Measurements from ENCODE around the gene MBP. TPM values are rescaled to one million over a fixed set of nuclear protein-coding genes. Genes with fewer than 3 reads are reported as not detected.
A peak's percentile ranks its signal among the peaks of the same experiment; 100 is the strongest.

The MBP gene
- total and polyA plus RNA-seq, 2 of the 13 experiments (the other 11 are each of a cell fraction or from before 2014, with no cell fraction given) = 5.0 to 8.5 TPM

- CTCF ChIA-PET (ENCODE audit: low intra/inter-chr PET ratio, low total read pairs) = no interaction called here
Measured at GRCh38 chr18:76981396-76981968, 151.1 kb downstream of the MBP start.

GRCh38 chr18:76980663-76981395 lies 151.8 kb downstream of the MBP start:
- no peak for TF ChIP-seq TSC22D2 (CRISPR knock-in tag; IDR thresholded peaks at IDR 0.05; ENCODE audit: borderline replicate concordance)
- TF ChIP-seq, protein P1, sequence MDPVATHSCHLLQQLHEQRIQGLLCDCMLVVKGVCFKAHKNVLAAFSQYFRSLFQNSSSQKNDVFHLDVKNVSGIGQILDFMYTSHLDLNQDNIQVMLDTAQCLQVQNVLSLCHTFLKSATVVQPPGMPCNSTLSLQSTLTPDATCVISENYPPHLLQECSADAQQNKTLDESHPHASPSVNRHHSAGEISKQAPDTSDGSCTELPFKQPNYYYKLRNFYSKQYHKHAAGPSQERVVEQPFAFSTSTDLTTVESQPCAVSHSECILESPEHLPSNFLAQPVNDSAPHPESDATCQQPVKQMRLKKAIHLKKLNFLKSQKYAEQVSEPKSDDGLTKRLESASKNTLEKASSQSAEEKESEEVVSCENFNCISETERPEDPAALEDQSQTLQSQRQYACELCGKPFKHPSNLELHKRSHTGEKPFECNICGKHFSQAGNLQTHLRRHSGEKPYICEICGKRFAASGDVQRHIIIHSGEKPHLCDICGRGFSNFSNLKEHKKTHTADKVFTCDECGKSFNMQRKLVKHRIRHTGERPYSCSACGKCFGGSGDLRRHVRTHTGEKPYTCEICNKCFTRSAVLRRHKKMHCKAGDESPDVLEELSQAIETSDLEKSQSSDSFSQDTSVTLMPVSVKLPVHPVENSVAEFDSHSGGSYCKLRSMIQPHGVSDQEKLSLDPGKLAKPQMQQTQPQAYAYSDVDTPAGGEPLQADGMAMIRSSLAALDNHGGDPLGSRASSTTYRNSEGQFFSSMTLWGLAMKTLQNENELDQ (CRISPR knock-in tag; IDR thresholded peaks at IDR 0.05; ENCODE audit: borderline replicate concordance) = no peak
- in situ Hi-C loops (cut with HindIII; ENCODE audit: extremely low pct_ligation_motif_present, low pct_unique_long_range_greater_than_20kb) = loop anchor here (10.0 kb wide), 1 partner anchor 176 kb away; no protein-coding TSS in a partner anchor
- Histone ChIP-seq H3K4me1 (ENCODE audit: insufficient read depth, low read length) (peaks cover 30% of the 10 kb centered on the region), H3K4me2 (ENCODE audit: low read depth, low read length) (no peak overlapping the region), H4K20me1 (ENCODE audit: insufficient read depth, low read length) (no peaks in the 10 kb centered on the region), H3K9me3 (ENCODE audit: low read length) (no peaks in the 10 kb centered on the region), H3K79me2 (ENCODE audit: insufficient read depth, low read length) (no peaks in the 10 kb centered on the region), H3K9ac (ENCODE audit: insufficient read depth, low read depth, low read length) (no peak overlapping the region), H3K36me3 (replicated peaks in 1 of 2; ENCODE audit: control insufficient read depth in 1 of 2, insufficient read depth in 2 of 2, low read length in 2 of 2) (no peaks in the 10 kb centered on the region), H3K27ac (ENCODE audit: extremely low read length, insufficient read depth, low read length) (no peak overlapping the region), H2AFZ (ENCODE audit: low read length) (no peak overlapping the region), H3K27me3 (ENCODE audit: control insufficient read depth in 1 of 2, insufficient read depth in 2 of 2, low read length in 2 of 2) (no peaks in the 10 kb centered on the region), H3K4me3 (replicated peaks in 1 of 3; ENCODE audit: insufficient read depth in 1 of 3, low read depth in 2 of 3, low read length in 3 of 3) (no peak overlapping the region)
- WGBS (ENCODE audit: low lambda C conversion rate) = 73% methylated on average over 23 of the region's 23 CpGs
- CTCF ChIA-PET (ENCODE audit: low intra/inter-chr PET ratio, low total read pairs) = no interaction called here
- DNase-seq (ENCODE audit: low spot score) (no peak), FAIRE-seq (no peak), ATAC-seq (no peak)
- POLR2A ChIA-PET = no interaction called here
- intact Hi-C loops (cut with micrococcal nuclease; ENCODE audit: unreplicated experiment) = no loop called here
- no TSS peak for BruUV-seq (replicated peaks)

More at GRCh38 chr18:76981396-76981968, 151.1 kb downstream of the MBP start:
- Histone ChIP-seq H3K27me3 (ENCODE audit: control insufficient read depth in 1 of 2, insufficient read depth in 2 of 2, low read length in 2 of 2) (no peaks in the 10 kb centered on the region), H3K36me3 (replicated peaks in 1 of 2; ENCODE audit: control insufficient read depth in 1 of 2, insufficient read depth in 2 of 2, low read length in 2 of 2) (no peaks in the 10 kb centered on the region), H3K27ac (ENCODE audit: extremely low read length, insufficient read depth, low read length) (no peak overlapping the region), H3K4me3 (replicated peaks in 1 of 3; ENCODE audit: insufficient read depth in 1 of 3, low read depth in 2 of 3, low read length in 3 of 3) (no peak overlapping the region), H4K20me1 (ENCODE audit: insufficient read depth, low read length) (no peaks in the 10 kb centered on the region), H3K79me2 (ENCODE audit: insufficient read depth, low read length) (no peaks in the 10 kb centered on the region), H3K4me1 (ENCODE audit: insufficient read depth, low read length) (peaks cover 30% of the 10 kb centered on the region), H2AFZ (ENCODE audit: low read length) (no peak overlapping the region), H3K4me2 (ENCODE audit: low read depth, low read length) (no peak overlapping the region), H3K9me3 (ENCODE audit: low read length) (no peaks in the 10 kb centered on the region), H3K9ac (ENCODE audit: insufficient read depth, low read depth, low read length) (no peak overlapping the region)
- ATAC-seq = no peak
- intact Hi-C loops (cut with micrococcal nuclease; ENCODE audit: unreplicated experiment) = no loop called here
- POLR2A ChIA-PET = no interaction called here
- BruUV-seq (replicated peaks) = no TSS peak
- no peak for FAIRE-seq
- in situ Hi-C loops (cut with HindIII; ENCODE audit: extremely low pct_ligation_motif_present, low pct_unique_long_range_greater_than_20kb) = loop anchor here (10.0 kb wide), 1 partner anchor 177 kb away; no protein-coding TSS in a partner anchor
- WGBS (ENCODE audit: low lambda C conversion rate) = 65% methylated on average over 13 of the region's 13 CpGs
- TF ChIP-seq IRX3 (CRISPR knock-in tag; IDR thresholded peaks at IDR 0.05; ENCODE audit: borderline replicate concordance, low read depth) (no peak), HOXA3 (CRISPR knock-in tag; IDR thresholded peaks at IDR 0.05) (no peak), HDAC1 (CRISPR knock-in tag; IDR thresholded peaks at IDR 0.05) (no peak), ZNF7 (CRISPR knock-in tag; IDR thresholded peaks at IDR 0.05) (no peak), BCL6 (CRISPR knock-in tag; IDR thresholded peaks at IDR 0.05) (peak; percentile 82), PPARG (CRISPR knock-in tag; conservative IDR thresholded peaks at IDR 0.05) (no peak), RXRB (CRISPR knock-in tag; IDR thresholded peaks at IDR 0.05; ENCODE audit: borderline replicate concordance) (no peak)
- TF ChIP-seq, protein P2, sequence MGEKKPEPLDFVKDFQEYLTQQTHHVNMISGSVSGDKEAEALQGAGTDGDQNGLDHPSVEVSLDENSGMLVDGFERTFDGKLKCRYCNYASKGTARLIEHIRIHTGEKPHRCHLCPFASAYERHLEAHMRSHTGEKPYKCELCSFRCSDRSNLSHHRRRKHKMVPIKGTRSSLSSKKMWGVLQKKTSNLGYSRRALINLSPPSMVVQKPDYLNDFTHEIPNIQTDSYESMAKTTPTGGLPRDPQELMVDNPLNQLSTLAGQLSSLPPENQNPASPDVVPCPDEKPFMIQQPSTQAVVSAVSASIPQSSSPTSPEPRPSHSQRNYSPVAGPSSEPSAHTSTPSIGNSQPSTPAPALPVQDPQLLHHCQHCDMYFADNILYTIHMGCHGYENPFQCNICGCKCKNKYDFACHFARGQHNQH (CRISPR knock-in tag; IDR thresholded peaks at IDR 0.05) = no peak
- no peak for DNase-seq (ENCODE audit: low spot score)

All from HepG2 (cell line).